Endothelial cell of umbilical vein (primary cell): Measurements from ENCODE around the gene EFHC1. TPM values are rescaled to one million over a fixed set of nuclear protein-coding genes. Genes with fewer than 3 reads are reported as not detected.

Experiments
- BruUV-seq: library from RNA; stranded (reverse); fragments of 400-500 nt; replicated peaks from 2 replicates; lab custom pipeline; 2021; lab: Mats Ljungman, UMichigan
- CTCF ChIA-PET: fragments of 300-600, 350-600 bp; sonication (Branson Sonifier 250); formaldehyde crosslinking; loops from one replicate; lab custom pipeline; 2021; ENCODE audit warnings: antibody characterized with exemption, inconsistent platforms; lab: Charles Lee
- POLR2A ChIA-PET: fragments of 300-600, 350-600 bp; sonication (Branson Sonifier 250); formaldehyde crosslinking; loops from one replicate; lab custom pipeline; 2021; ENCODE audit warnings: antibody characterized with exemption, inconsistent platforms; lab: Charles Lee
- DNase-seq: peaks from one replicate; pipeline ENCODE4 v3.0.0-alpha.2; 2011; ENCODE audit warnings: low read depth, low spot score
- FAIRE-seq: peaks from 2 replicates; lab custom pipeline; 2011; peaks lifted over from hg19 to GRCh38; lab: Jason Lieb, UNC
- H2AFZ ChIP-seq: 2 replicates; pipeline ENCODE4 v1.6.0; 2012; ENCODE audit warnings: low read depth, low read length, control low read depth, inconsistent platforms
- H3K27ac ChIP-seq: 2 replicates; pipeline ENCODE4 v1.5.1; 2011; ENCODE audit warnings: low read depth, mild to moderate bottlenecking, control low read depth, low read length, moderate library complexity; ENCODE audit not compliant: insufficient read depth
- H3K27me3 ChIP-seq, 2 experiments: 2 replicates each; pipeline versions ENCODE4 v1.6.0 to v1.6.1; 2011; ENCODE audit warnings: low read length in 2 of 2, mixed read lengths in 1 of 2; ENCODE audit not compliant: control insufficient read depth in 2 of 2, insufficient read depth in 2 of 2
- H3K36me3 ChIP-seq, 2 experiments: 2 replicates in 1 of 2; 3 replicates in 1 of 2; pipeline ENCODE4 v1.5.1; 2011; ENCODE audit warnings: low read length in 2 of 2, mild to moderate bottlenecking in 1 of 2, moderate library complexity in 1 of 2; ENCODE audit not compliant: control insufficient read depth in 2 of 2, insufficient read depth in 2 of 2; ENCODE audit errors: extremely low read depth in 1 of 2
- H3K4me1 ChIP-seq: 3 replicates; pipeline ENCODE4 v1.5.1; 2011; ENCODE audit warnings: mild to moderate bottlenecking, low read length; ENCODE audit not compliant: control insufficient read depth, insufficient read depth; ENCODE audit errors: extremely low read depth
- H3K4me2 ChIP-seq: 2 replicates; pipeline ENCODE4 v1.6.1; 2011; ENCODE audit warnings: low read length, control low read depth, mixed read lengths; ENCODE audit not compliant: insufficient read depth
- H3K4me3 ChIP-seq, 3 experiments: fragments of 200-600 bp in 1 of 3; sonication (generic), shearing (Covaris generic) in 1 of 3; replicated peaks in 1 of 3; 2 replicates each; pipeline ENCODE4 v1.5.1; 2011 to 2016; ENCODE audit warnings: control low read depth in 3 of 3, low read length in 3 of 3, mild to moderate bottlenecking in 2 of 3, inconsistent platforms in 1 of 3, low read depth in 1 of 3, moderate library complexity in 1 of 3; ENCODE audit not compliant: insufficient read depth in 1 of 3
- H3K79me2 ChIP-seq: 2 replicates; pipeline ENCODE4 v1.6.0; 2012; ENCODE audit warnings: low read length, inconsistent platforms; ENCODE audit not compliant: control insufficient read depth, insufficient read depth
- H3K9ac ChIP-seq: replicated peaks from 2 replicates; pipeline ENCODE3; 2011; ENCODE audit warnings: low read length, control low read depth; ENCODE audit not compliant: insufficient read depth; ENCODE audit errors: extremely low read depth
- H3K9me1 ChIP-seq: replicated peaks from 3 replicates; pipeline ENCODE4 v1.6.0; 2011; ENCODE audit warnings: mild to moderate bottlenecking, low read length; ENCODE audit not compliant: control insufficient read depth, insufficient read depth; ENCODE audit errors: extremely low read depth
- H3K9me3 ChIP-seq: replicated peaks from 2 replicates; pipeline ENCODE4 v1.5.1; 2012; ENCODE audit warnings: low read length, inconsistent platforms; ENCODE audit not compliant: control insufficient read depth, insufficient read depth
- H4K20me1 ChIP-seq: replicated peaks from 2 replicates; pipeline ENCODE3; 2011; ENCODE audit warnings: mild to moderate bottlenecking, low read length; ENCODE audit not compliant: control insufficient read depth, insufficient read depth; ENCODE audit errors: extremely low read depth
- EZH2 ChIP-seq: IDR thresholded peaks from 2 replicates; pipeline ENCODE4 v1.6.1; 2012; ENCODE audit warnings: borderline replicate concordance, low read depth, mild to moderate bottlenecking, moderate library complexity, low read length, inconsistent platforms; ENCODE audit not compliant: severe bottlenecking
- FOS ChIP-seq: IDR thresholded peaks from 2 replicates; pipeline ENCODE4 v1.6.1; 2011; ENCODE audit warnings: mild to moderate bottlenecking, low read length, moderate library complexity, borderline replicate concordance; ENCODE audit not compliant: insufficient read depth
- GATA2 ChIP-seq: IDR thresholded peaks from 2 replicates; pipeline ENCODE4 v1.7.0; 2011; ENCODE audit warnings: low read depth, mild to moderate bottlenecking, moderate library complexity, mixed read lengths, low read length; ENCODE audit not compliant: insufficient read length, insufficient read depth
- JUN ChIP-seq: IDR thresholded peaks from 2 replicates; pipeline ENCODE4 v1.6.1; 2011; ENCODE audit warnings: borderline replicate concordance, low read depth; ENCODE audit not compliant: insufficient read length, insufficient read depth
- MYC ChIP-seq: IDR thresholded peaks from one replicate; pipeline ENCODE4 v1.6.1; 2011; ENCODE audit warnings: mild to moderate bottlenecking, low read depth, low read length
- POLR2A ChIP-seq: IDR thresholded peaks from 2 replicates; pipeline ENCODE4 v1.6.1; 2012; ENCODE audit warnings: low read depth, mild to moderate bottlenecking, control low read depth, low read length
- POLR2AphosphoS5 ChIP-seq: IDR thresholded peaks from 2 replicates; pipeline ENCODE4 v1.6.1; 2012; ENCODE audit warnings: low read depth, mild to moderate bottlenecking, control low read depth, low read length, moderate library complexity; ENCODE audit not compliant: insufficient read depth
- dilution Hi-C: fragments of 300-500 bp; cut with MboI; formaldehyde crosslinking; loops from one replicate; pipeline ENCODE4 v1.15.0; 2019; ENCODE audit warnings: low sequenced_read_pairs; ENCODE audit not compliant: extremely low pct_ligation_motif_present
- intact Hi-C: fragments of 100-400 bp; cut with micrococcal nuclease; formaldehyde crosslinking; loops from one replicate; pipeline ENCODE4 v1.10.0; 2022
- polyA plus RNA-seq, 4 experiments: library from polyadenylated mRNA; depleted of rRNA in 3 of 4; stranded (reverse) in 3 of 4; unstranded in 1 of 4; fragments of >200 nt; gene quantifications; 2 replicates each; pipeline versions ENCODE4 v1.2.1 to v1.2.3, GENCODE V29; 2011 to 2012; ENCODE audit warnings: missing spikeins in 1 of 4
- total RNA-seq: library from RNA; stranded (reverse); gene quantifications from 2 replicates; pipeline ENCODE4 v1.2.3, GENCODE V29; 2021
- TF ChIP-seq, protein P1 (sequence below): IDR thresholded peaks from 2 replicates; pipeline ENCODE4 v1.6.1; 2011; ENCODE audit not compliant: insufficient read depth, insufficient read length
- TF ChIP-seq, protein P2 (sequence below), 2 donors: IDR thresholded peaks; 1 replicate in 1 of 2; 2 replicates in 1 of 2; pipeline ENCODE4 v1.5.1; 2011; ENCODE audit warnings: low read length in 2 of 2, mild to moderate bottlenecking in 2 of 2, moderate library complexity in 2 of 2, control low read depth in 1 of 2, inconsistent platforms in 1 of 2, low read depth in 1 of 2; ENCODE audit not compliant: insufficient read depth in 1 of 2; ENCODE audit errors: extremely low read depth in 1 of 2

EFHC1 gene
- total and polyA plus RNA-seq, 2 donors (not counting 3 experiments of a cell fraction or from before 2014, with no cell fraction given) = 14.6 to 17.6 TPM

DNA sequence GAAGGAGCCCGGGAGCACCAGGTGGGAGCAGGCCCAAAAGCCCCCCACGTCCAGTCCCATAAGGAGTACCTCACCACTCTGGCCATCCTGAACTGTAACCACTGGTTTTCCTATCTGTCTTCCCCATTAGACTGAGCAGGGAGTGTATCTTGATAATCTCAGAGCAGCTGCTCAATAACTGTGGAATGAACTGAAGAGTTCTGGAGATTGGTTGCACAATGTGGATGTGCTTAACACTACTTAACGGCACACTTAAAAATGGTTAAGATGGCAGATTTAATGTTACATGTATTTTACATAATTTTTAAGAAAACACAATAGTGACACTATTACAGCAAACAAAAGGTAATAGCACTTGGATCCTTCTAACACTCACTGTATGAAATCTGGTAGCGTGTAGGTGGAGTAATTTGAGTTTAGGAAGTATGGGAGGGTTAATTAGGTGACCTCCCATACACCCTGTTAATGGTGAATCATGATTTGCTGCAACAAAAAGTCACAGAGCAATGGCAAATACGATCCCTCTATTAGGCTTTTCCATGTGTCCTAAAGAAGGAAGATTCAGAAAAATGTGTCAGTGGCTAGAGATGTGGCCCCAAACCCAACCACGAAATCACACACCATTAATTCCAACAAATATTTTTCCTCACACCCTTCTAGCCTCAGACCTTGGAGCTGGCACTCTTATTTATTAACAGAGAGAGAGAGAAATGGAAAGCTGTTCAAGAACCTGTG is 138.3 kb downstream of the EFHC1 start:
- Histone ChIP-seq H4K20me1 (no peaks in the 10 kb centered on the region), H2AFZ (no peak overlapping the region), H3K9me3 (no peaks in the 10 kb centered on the region), H3K79me2 (peaks cover 97% of the 10 kb centered on the region), H3K27me3 (no peaks in the 10 kb centered on the region), H3K9ac (no peak overlapping the region), H3K4me2 (no peak overlapping the region), H3K4me1 (peaks cover 24% of the 10 kb centered on the region), H3K9me1 (no peaks in the 10 kb centered on the region), H3K36me3 (no peaks in the 10 kb centered on the region), H3K27ac (no peak overlapping the region), H3K4me3 (no peak overlapping the region)
- CTCF ChIA-PET = interaction anchor here (1.0 kb wide), 1 partner anchor 36 kb away, joined by 3 read pairs; no protein-coding TSS in a partner anchor
- BruUV-seq = no TSS peak
- intact Hi-C loops (no loop called here), dilution Hi-C loops (no loop called here)
- TF ChIP-seq GATA2 (no peak), EZH2 (no peak), MYC (no peak), FOS (no peak), POLR2AphosphoS5 (no peak), POLR2A (no peak), JUN (no peak)
- TF ChIP-seq, protein P1, sequence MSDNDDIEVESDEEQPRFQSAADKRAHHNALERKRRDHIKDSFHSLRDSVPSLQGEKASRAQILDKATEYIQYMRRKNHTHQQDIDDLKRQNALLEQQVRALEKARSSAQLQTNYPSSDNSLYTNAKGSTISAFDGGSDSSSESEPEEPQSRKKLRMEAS = no peak
- TF ChIP-seq, protein P2, sequence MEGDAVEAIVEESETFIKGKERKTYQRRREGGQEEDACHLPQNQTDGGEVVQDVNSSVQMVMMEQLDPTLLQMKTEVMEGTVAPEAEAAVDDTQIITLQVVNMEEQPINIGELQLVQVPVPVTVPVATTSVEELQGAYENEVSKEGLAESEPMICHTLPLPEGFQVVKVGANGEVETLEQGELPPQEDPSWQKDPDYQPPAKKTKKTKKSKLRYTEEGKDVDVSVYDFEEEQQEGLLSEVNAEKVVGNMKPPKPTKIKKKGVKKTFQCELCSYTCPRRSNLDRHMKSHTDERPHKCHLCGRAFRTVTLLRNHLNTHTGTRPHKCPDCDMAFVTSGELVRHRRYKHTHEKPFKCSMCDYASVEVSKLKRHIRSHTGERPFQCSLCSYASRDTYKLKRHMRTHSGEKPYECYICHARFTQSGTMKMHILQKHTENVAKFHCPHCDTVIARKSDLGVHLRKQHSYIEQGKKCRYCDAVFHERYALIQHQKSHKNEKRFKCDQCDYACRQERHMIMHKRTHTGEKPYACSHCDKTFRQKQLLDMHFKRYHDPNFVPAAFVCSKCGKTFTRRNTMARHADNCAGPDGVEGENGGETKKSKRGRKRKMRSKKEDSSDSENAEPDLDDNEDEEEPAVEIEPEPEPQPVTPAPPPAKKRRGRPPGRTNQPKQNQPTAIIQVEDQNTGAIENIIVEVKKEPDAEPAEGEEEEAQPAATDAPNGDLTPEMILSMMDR (IDR thresholded peaks at IDR 0.05; ENCODE audit: extremely low read depth in 1 of 2, insufficient read depth in 1 of 2, low read depth in 1 of 2, low read length in 2 of 2) = no peak
- POLR2A ChIA-PET = no interaction called here
- no peak for DNase-seq
- FAIRE-seq = no peak
